GM19023 (cell line): Measurements from ENCODE around the gene STAM.

Source experiments
- ATAC-seq: cut with Tn5 transposase; IDR thresholded peaks from one replicate; pipeline ENCODE4 v1.9.1; 2021; ENCODE audit warnings: mild to moderate bottlenecking, moderate library complexity; ENCODE audit not compliant: unreplicated experiment

Gene STAM

DNA sequence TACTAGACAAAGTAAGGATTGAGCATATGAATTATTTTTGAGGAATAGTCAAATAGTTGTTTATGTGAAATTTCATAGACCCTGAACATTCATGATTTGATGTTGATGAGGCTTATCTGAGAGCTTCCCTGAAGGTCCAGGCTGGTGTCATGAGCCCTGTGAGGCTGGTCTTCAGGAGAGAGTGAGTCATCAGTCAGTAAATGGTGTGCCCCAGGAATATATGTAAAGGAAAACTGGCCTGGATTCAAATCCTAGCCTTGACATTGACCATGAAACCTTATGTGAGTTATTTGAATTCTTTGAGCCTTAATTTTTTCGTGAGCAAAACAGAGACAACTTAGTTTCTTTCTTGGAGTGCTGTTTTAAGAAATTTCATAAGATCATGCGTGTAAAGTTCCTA lies 114.2 kb downstream of the STAM start:
- no peak for ATAC-seq

GRCh38 chr10:17758896-17759295 lies 114.9 kb downstream of the STAM start:
- no peak for ATAC-seq

DNA sequence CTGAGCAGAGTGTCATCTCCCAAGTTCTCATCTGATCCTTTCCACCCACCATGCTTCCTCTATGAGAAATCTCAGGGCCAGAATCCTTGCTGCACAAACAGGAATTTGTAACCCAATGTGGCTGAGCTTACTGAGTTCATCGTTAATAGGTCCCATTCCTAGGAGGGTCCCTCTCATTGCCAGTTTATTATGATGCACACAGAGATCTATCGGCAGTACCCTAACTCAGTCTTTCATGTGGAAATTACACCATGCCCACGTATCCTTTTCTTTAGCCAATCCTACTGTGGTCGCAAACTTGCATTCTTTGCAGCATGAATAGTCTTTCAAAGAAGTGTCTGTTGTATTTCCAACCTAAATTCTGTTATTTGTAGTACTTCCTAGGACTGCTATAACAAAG lies 120.2 kb downstream of the STAM start:
- ATAC-seq: no peak

- ATAC-seq: no peak
These were observed 121.7 kb downstream of the STAM start for GRCh38 chr10:17765602-17766001.
